ENCODE measurements around the gene BTNL9.
"Not testable (repeated sequence)": the region's sequence is repeated elsewhere in the genome, so short reads cannot be mapped to it uniquely, and the experiment has no call there.

The BTNL9 gene

DNA sequence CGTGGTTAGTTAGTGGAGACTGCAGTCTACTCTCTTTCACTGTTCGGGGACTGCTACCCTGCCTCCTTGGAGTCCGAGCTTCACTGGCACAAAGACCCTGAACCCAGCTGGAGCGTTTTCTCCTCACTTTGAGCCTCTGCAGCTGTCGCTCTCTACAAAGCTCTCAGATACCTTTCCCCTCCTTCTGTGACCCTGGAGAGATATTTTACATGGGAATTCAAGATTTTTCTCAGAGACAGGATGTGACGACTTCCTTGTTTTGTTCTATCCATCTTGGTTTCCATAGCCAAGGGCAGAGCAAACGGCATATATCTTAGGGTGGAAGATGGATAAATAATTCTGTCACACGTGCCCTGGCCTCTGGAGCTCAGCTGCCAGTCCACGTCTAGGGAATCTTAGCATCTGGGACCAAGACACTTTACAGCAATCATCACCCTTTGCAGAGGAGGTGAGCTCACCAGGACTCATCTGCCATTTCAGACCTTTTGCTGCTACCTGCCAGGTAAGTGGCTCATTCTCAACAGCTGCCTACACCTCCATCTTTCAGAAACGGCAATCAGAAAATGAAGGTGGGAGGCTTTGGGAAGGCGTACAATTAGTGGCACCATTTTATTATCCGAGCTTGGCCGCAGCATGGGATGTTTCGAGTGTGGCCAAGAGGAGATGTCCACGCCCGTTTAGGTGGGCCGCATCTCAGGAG is at the start of gene BTNL9:
Gene BTNL9 (plus strand): TSS at position 336 of the 700 bp plus-strand sequence. CDS start 5,224 bp downstream, outside the sequence.
- DNase-seq (ENCODE audit: low read depth), result no peak

DNA sequence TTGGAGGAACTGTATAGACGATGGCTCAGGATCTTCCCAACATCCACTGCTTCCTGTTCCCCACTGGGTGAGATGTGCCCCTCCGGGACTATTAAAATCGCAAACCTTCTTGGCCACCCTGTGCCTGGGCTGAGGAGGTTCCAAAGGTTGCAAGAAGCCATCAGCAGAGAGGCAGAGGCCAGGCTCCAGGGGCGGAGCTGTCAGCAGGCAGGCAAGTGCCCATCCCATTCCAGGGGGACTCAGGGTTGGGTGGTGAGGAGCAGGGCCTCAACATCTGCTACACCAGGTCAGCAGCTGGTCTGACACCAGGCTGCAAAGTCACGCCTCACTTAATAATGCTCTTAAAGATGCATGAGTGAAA is 49.2 kb upstream of the BTNL9 start:
- DNase-seq (ENCODE audit: low read depth), result no peak

DNA sequence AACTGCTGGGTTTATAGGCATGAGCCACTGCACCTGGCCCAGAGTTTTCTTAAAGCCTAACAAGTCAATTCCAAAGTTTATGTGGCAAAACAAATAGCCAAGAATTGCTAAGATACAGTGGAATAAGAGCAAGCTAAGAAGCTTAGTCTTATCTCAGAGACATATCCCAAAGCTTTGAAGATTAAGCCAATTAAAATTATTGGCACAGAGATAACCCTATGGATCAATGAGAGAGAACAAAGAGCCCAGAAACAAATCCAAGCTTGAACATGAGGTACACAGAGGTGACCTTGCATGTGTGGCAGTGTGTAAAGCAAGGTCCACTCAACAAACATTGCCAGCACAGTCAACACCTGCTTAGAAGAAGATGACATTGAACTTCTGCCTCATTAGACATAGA is 38.1 kb upstream of the BTNL9 start:
- DNase-seq (ENCODE audit: low read depth), result no peak

DNA sequence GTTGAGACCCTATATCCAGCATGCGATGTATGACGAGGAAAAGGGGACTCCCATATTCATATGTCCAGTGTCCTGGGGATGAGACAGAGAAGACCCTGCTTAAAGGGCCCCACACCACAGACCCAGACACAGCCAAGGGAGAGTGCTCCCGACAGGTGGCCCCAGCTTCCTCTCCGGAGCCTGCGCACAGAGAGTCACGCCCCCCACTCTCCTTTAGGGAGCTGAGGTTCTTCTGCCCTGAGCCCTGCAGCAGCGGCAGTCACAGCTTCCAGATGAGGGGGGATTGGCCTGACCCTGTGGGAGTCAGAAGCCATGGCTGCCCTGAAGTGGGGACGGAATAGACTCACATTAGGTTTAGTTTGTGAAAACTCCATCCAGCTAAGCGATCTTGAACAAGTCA is 34.3 kb upstream of the BTNL9 start:
- DNase-seq (ENCODE audit: low read depth), result no peak

DNA sequence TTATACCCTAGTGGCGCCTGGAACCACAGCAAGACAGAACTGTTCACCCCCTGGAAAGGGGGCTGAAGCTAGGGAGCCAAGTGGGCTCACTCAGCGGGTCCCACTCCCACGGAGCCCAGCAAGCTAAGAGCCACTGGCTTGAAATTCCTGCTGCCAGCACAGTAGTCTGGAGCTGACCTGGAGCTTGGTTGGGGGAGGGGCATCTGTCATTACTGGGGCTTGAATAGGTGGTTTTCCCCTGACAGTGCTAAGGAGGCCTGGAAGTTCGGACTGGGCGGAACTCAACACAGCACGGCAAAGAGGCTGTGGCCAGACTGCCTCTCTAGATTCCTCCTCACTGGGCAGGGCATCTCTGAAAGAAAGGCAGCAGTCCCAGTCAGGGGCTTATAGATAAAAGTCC is 31.9 kb upstream of the BTNL9 start:
- no peak for DNase-seq (ENCODE audit: low read depth)

DNA sequence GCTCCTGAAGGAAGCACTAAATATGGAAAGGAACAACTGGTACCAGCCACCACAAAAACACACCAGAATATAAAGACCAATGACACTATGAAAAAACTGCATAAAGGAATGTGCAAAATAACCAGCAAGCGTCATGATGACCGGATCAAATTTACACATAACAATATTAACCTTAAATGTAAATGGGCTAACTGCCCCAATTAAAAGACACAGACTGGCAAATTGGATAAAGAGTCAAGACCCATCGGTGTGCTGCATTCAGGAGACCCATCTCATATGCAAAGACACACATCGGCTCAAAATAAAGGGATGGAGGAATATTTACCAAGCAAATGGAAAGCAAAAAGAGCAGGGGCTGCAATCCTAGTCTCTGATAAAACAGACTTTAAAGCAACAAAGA is 30.0 kb upstream of the BTNL9 start:
- DNase-seq (ENCODE audit: low read depth), result not testable (repeated sequence)

DNA sequence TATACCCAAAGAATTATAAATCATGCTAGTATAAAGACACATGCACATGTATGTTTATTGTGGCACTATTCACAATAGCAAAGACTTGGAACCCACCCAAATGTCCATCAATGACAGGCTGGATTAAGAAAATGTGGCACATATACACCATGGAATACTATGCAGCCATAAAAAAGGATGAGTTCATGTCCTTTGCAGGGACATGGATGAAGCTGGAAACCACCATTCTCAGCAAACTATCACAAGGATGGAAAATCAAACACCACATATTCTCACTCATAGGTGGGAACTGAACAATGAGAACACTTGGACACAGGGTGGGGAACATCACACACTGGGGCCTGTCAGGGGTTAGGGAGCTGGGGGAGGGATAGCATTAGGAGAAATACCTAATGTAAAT is 25.4 kb upstream of the BTNL9 start:
- not testable (repeated sequence) for DNase-seq (ENCODE audit: low read depth)

DNA sequence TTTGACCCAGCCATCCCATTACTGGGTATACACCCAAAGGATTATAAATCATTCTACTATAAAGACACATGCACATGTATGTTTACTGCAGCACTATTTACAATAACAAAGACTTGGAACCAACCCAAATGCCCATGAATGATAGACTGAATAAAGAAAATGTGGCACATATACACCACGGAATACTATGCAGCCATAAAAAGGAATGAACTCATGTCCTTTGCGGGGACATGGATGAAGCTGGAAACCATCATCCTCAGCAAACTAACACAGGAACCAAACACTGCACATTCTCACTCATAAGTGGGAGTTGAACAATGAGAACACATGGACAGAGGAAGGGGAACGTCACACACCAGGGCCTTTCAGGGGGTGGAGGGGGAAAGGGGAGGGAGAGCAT is 22.6 kb upstream of the BTNL9 start:
- not testable (repeated sequence) for DNase-seq (ENCODE audit: low read depth)

DNA sequence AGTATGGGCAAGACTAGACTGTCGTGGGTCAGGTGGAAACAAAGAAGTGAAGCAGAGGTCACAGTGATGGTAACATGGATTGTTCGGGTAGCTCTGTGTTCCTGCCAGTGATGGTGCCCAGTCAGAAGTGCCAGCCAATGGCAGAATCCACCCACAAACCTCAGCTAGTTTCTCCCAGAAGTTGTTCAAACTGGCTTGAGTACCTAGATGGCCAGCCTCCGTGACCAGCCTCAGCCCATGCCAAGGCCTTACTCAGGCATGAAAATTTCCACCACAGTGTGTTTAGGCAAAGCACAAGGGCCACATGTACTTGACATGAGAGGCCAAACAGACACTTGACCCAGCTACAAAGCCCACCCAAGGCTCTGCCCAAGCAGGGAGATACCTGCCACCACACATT is 19.4 kb upstream of the BTNL9 start:
- no peak for DNase-seq (ENCODE audit: low read depth)

DNA sequence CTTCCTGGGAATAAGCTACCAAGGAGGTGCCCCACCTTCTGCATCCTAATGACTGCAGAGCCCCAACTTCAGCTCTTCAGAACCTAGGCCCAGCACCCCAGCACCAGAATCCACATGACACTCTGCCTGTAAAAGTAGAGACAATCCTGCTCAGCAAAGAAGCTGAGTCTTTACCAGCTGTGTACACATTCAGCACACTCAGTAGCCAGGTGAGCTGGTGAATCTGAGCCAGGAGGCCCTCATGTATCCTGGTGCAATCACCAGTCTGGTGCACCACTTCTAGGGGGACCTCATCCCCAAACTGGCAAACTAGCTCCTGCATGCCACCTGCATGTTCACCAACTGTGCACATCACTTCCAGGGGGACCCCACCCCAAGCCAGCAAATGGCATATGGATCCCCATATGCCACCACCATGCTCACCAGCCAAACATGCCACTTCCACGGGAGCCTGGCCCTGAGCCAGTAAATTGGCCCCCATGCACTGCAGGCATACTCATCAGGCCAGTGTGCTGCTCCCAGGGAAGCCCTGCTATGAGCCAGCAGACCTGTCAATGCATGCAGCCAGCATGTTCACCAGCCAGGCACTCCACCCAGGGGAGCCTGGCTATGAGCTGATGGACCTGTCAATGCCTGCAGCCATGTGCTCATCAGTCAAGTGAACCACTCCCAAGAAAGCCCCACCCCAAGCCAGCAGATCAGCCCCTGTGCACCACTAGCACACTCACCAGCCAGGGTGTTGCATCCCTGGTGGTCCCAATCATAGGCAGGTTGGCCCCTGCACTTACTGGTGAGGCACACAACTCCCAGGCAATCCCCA is 15.6 kb upstream of the BTNL9 start:
- no peak for DNase-seq (ENCODE audit: low read depth)

DNA sequence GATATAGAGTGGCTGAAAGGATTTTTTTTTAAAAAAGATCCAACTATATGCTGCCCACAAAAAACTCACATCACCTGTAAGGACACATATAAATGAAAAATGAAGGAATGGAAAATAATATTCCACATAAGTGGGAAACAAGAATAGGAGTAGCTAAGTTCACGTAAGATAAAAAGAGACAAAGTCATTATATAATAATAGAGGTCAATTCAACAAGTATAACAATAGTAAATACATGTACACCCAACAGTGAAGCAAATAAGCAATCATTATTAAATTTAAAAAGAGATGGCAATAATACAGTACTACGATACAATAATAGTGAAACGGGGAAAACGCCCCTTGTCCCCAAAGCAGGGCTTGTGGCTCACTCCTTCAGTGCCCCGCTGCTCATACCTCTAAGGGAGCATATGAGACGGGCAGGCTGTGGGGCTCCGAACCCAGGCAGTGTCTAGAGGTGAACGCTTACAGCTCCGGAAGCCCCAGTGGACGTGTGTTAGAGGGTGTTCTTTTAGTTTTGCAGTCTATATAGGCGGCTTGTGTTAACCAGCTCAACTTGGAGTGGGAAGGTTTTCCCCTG is 12.5 kb upstream of the BTNL9 start:
- no peak for DNase-seq (ENCODE audit: low read depth)

DNA sequence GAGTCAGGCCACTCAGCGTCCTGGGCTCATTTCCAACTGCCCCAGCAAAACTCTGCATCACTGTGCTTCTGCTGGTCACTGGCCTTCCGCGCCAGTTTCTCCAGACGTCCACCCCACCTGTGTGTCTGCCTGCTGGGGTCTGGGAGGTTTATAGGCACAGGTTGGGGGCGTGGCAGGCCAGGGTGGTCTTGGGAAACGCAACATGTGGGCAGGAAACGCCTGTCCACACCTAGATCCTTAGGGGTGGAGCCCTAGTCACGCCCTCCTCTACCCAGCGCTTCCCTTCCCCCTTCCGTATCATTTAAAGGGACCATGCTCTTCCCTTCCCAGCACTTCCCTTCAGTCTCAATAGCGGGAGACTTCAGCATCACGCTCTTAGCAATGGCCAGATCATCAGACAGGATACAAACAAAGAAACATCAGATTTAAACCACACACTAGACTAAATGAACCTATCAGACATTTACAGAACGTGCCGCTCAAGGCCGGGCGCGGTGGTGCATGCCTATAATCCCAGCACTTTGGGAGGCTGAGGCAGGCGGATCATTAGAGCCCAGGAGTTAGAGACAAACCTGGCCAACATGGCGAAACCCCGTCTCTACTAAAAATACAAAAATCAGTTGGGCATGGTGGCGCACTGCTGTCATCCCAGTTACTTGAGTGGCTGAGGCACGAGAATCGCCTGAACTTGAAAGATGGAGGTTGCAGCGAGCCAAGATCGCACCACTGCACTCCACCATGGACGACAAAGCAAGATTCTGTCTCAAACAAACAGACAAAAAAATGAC is 11.8 kb upstream of the BTNL9 start:
- no peak for DNase-seq (ENCODE audit: low read depth)

DNA sequence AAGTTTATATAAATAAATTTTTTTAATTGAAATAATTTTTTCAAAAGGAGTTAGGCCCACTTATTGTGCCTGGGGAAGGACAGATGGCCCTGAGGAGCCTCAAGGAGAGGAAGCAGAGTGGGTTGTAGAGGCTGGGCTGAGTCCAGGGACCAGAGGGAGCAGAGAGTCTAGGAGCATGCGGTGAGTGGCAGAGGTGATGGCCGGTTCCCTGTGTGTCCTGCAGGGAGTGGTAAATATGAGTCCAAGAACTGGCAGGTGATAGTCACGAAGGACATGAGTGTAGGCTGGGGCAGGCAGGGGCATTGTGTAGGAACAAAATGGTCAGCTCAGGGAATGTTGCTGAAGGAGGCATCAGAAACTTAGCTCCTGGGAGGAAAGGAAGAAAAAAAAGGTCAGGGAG is 8.3 kb upstream of the BTNL9 start:
- DNase-seq (ENCODE audit: low read depth), result no peak

DNA sequence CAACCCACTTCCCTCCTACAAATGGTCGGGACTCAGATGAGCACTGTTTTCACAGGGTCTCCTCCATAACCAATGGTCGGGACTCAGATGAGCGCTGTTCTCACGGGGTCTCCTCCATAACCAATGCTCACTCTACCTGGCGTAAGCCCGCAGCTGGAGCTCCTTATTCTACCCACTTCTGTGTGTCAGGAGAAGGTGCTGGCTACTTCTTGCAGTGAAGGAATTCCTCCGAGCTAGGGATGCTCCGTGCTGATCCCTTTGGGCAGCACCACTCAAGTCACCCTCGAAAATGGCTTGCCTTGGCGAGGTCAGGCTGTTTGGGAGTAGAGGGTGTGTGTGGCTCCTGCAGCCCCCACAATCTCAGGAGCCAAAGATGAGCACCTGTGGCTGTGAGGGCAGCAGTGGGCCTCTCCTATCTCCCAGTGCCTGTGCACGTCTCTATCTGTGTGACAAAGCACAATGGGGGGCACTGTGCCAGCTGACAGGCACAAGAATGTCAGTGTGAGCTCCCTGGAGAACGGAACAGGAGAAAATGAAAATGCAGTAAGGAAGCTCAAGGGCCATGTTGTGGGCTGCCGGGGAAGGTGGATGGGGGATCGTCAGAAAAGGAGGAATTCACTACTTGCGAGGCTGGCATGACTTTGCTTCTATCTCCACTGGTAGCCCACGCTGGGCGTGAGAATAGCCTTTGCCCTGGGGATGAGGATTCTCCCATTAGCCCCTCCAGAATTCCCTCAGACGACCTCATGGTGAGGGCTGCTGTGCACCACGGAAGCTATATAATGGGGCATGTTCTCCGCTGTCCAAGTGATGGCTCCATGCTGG is 3.9 kb upstream of the BTNL9 start:
- DNase-seq (ENCODE audit: low read depth), result no peak

DNA sequence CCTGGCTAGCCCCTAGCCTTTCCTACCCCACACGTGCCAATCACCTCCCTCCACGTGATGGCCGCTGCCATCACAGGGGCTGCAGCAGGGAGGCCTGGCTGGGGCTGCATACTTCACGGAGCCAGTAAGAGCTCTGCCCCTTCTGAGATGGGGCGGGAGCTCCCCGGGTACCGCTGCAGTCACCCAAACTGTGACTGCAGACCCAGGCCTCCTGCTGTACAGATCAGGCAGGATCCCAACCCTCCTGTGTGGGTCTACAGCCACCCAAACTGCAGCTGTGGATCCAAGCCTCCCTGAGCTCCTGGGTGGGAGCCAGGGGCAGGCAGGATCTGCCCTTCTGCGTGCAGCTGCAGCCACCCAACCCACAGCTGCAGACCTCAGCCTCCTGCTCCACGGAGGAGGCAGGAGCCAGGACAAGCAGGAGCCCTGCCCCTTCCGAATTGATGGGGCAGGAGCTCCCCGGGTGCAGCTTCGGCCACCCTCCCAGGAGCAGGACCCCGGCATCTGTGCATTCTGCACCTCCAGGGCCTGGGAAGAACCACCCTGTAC is 3.2 kb upstream of the BTNL9 start:
- no peak for DNase-seq (ENCODE audit: low read depth)

DNA sequence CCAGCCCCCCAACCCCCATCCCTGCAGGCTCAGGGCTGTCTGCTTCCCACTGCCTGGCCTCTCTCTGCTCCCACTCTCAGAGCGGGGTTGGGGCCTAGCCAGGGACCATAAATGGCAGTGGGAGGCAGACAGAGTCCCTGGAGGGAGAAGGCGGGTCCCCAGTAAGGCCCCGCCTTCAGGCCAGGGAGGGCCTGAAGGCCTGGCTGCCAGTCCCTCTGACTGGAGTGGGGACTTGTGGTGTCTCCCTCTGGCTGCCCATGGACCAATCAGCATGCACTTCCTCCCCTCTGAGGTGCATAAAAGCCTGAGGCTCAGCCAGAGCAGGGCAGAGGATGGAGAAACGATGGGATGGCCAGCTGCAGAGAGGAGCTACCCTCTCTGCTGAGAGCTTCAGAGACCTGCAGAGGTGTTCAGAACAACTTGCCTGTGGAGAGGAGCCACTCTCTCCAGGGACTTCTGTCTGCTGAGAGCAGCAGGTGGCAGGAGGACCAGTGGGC is 2.7 kb upstream of the BTNL9 start:
- no peak for DNase-seq (ENCODE audit: low read depth)

DNA sequence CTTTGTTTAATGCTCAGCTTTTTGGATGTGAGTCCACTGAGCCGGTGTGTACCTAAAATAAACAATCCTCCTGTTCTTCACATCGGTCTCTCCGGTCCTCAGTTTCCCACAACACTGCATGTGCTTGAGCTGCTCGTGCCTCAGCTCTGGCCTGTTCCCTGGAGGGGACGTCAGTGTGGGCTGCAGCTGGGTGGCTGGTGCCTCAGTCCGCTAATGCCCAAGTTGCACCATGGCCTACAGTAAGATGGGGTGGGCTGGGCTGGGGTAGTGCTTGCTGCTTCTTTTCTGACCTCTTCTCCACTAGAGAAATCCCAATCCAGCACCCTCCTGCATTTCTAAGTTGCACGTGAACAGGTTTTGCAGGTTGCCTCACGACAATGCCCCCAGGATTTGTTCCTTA is 595 bp upstream of the BTNL9 start:
- no peak for DNase-seq (ENCODE audit: low read depth)

DNA sequence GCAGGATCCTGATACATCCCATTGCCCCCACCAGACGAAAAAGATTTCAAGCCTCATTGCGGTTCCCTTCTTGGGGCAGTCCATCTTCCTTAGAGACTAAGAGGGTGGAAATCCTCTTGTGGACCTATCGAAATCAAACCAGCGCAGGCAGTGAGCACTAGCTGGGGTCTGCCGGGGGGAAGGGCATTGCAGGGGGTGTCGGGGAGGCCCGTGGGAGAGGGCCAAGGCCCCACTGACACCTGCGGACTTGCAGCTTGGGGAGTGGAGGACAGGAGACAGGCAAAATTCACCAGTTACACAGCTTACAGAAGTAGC is 522 bp downstream of the BTNL9 start:
- DNase-seq (ENCODE audit: low read depth), result no peak

DNA sequence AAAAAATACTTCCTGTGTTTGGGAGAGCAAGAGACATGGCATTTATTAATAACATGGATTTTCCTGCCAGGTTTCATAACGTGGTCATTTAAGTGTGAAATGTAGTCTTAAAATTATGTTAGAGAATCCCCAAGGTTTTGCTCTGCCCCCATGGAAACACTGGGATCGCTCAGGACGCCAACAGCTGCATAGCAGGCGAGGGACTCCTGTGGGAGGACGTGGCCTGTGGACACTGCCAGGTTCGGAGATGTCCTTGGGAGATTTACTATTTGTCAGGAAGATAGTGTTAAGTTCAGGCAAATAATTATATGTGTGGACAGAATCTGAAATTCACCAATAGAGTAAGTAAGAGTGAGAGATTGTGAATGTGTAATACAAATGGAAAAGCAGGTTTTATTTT is 977 bp downstream of the BTNL9 start:
- DNase-seq (ENCODE audit: low read depth), result no peak

DNA sequence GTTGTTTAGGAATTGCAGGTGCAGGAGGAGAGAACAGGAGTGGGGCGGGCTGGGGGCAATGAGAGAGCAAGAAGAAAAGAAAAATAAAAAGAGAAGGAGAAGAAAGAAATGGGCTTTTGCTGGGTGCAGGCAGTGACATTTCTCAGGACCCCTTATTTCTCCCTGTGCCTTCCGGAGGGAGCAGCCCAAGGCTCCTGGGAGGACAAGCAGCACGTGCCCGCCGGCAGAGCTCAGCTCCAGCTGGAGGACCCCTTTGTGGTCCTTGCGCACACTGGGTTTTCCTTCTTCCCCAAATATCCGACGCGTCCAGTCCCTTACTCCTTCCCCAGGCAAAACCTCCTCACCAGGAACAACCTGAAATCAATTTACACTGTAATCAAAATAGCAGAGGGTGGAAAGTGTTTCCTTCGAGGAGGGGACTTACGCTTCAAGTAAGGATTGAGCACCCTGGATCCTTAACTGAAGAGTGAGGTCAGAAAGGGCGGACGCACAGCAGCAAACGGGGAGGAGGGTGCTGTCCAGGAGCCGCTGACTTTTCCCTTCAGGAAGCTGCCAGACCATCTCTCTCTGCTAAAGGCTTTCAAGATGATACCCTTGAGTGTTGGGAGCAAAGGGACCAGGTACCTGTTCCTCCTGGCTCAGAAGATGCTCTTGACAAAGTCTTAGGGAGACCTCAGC is 2.1 kb downstream of the BTNL9 start:
- no peak for DNase-seq (ENCODE audit: low read depth)

DNA sequence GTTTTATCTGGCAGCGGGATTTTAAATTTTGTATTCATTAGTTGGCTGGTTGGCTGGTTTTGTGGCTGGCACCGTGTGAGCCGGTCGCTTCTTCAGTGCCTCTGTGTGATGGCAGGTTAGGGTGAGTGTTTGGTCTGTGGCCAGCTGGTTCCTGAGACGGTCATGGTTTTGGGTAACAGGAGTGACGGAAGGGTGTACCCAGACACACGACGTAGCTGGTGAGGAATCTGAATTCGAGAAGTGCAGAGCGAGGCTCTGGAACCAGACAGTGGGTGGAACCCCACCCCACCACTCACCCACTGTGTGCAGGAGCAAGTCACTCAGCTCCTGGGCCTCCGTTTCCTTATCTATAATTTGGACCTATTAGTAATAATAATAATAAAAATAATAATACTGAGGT is 2.7 kb downstream of the BTNL9 start:
- no peak for DNase-seq (ENCODE audit: low read depth)

All from stimulated activated CD8-positive, alpha-beta memory T cell treated with anti-CD3 and anti-CD28 coated beads, Interleukin-12 subunit alpha, Interleukin-12 subunit beta, amount 100 ng/mL, for 1 hour (primary cell).